ENCODE data around the gene HDLBP.
A peak's percentile ranks its signal among the peaks of the same experiment; 100 is the strongest.

Gene HDLBP

GRCh38 chr2:241257419-241258032 lies 57.9 kb downstream of the HDLBP start:
- ChIA-PET POLR2A (no interaction called here), CTCF (interaction anchor here (0.7 to 0.9 kb wide), 2 partner anchors 11 to 135 kb away, joined by 3 read pairs; no protein-coding TSS in a partner anchor)
- TF ChIP-seq, protein P1, sequence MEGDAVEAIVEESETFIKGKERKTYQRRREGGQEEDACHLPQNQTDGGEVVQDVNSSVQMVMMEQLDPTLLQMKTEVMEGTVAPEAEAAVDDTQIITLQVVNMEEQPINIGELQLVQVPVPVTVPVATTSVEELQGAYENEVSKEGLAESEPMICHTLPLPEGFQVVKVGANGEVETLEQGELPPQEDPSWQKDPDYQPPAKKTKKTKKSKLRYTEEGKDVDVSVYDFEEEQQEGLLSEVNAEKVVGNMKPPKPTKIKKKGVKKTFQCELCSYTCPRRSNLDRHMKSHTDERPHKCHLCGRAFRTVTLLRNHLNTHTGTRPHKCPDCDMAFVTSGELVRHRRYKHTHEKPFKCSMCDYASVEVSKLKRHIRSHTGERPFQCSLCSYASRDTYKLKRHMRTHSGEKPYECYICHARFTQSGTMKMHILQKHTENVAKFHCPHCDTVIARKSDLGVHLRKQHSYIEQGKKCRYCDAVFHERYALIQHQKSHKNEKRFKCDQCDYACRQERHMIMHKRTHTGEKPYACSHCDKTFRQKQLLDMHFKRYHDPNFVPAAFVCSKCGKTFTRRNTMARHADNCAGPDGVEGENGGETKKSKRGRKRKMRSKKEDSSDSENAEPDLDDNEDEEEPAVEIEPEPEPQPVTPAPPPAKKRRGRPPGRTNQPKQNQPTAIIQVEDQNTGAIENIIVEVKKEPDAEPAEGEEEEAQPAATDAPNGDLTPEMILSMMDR (IDR thresholded peaks at IDR 0.05; ENCODE audit: control extremely low read depth, extremely low read depth, low read depth, missing control alignments) = peak; percentile 23
- DNase-seq (ENCODE audit: extremely low spot score) = no peak

DNA sequence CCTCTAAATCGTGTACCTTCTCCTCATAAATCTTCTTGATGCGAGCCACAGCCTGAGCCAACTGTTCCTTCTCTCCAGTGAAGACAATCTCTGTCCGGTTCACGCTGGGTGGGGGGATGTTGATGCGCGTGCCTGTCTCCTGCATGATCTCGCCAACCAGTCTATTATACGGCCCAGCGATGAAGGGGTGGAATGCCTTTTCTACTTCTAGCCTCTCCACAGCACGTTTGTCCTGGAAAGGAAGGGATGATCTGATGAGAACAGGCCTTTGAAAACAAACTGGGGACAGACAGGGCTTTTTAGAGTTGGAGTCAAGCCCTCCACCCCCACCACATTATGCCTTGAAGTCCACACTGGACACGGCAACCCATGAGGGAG lies 59.3 kb downstream of the HDLBP start:
- no peak for DNase-seq (ENCODE audit: extremely low spot score)
- TF ChIP-seq, protein P1 (IDR thresholded peaks at IDR 0.05; ENCODE audit: control extremely low read depth, extremely low read depth, low read depth, missing control alignments) = no peak
- ChIA-PET CTCF (no interaction called here), POLR2A (no interaction called here)

DNA sequence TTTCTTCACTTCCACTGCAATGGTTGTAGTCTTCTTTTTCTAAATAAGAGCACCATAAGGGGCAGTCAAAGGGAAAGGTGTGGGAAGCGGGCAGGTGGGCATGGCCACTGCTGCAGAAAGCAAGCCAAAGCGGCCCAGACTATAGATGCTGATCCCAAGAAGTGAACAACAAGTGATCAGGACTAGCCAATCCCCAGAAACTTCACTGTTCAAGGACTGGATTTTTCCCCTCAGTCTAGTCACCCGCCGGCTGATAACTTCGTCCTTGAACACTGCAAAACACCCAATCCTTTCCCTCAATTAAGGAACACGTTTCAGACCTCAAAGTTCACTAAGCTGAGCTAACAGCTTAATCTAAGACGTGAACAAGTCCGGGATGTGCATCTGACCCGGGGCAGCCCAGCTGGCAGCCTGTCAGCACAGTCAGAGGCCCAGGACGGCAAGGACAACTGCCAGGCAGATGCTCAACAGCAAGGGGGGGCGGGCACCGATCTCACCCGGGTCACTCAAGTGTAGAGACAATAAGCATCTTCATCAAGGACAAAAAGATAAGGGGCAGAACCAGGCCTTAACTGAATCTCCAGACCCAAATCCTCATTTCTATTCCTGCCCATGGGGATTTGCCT lies 59.8 kb downstream of the HDLBP start:
- TF ChIP-seq, protein P1 (IDR thresholded peaks at IDR 0.05; ENCODE audit: control extremely low read depth, extremely low read depth, low read depth, missing control alignments) = no peak
- POLR2A ChIA-PET = no interaction called here
- CTCF ChIA-PET = interaction anchor here (1.4 kb wide), 1 partner anchor 137 kb away, joined by 4 read pairs; no protein-coding TSS in a partner anchor
- DNase-seq (ENCODE audit: extremely low spot score) = no peak

DNA sequence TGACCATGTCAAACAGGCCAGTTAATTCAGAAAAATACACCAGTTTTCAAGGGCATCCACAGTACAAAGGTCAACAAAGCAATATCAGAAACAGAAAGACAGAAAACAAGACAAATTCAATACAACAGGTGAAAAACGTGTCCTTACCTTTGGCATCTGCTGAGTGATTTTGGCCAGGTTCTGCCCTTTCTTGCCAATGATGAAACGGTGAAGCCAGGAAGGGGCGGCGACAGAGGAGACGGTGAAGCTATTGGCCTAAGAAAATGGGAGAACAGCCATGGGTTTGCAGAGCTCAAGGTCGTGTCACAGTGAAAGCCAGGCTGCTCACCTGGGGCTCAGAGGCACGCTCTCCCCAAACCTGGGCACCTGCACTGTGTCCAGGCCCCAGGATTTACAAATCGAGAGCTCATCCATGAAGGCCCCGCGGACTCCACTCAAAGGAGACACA lies 60.5 kb downstream of the HDLBP start:
- CTCF ChIA-PET = interaction anchor here (1.0 to 1.4 kb wide), 2 partner anchors 48 to 137 kb away, joined by 3 to 4 read pairs; no protein-coding TSS in a partner anchor

GRCh38 chr2:241252778-241253475 lies 62.5 kb downstream of the HDLBP start:
- CTCF ChIA-PET = interaction anchor here (0.7 to 1.6 kb wide), 2 partner anchors 11 to 12 kb away, joined by 3 read pairs; no protein-coding TSS in a partner anchor
- TF ChIP-seq, protein P1 (IDR thresholded peaks at IDR 0.05; ENCODE audit: control extremely low read depth, extremely low read depth, low read depth, missing control alignments) = no peak
- POLR2A ChIA-PET = interaction anchor here (0.6 kb wide), 2 partner anchors 12 to 22 kb away, joined by 3 read pairs; no protein-coding TSS in a partner anchor
- no peak for DNase-seq (ENCODE audit: extremely low spot score)

More for the DNA sequence above, 60.5 kb downstream of the HDLBP start:
- no peak for DNase-seq (ENCODE audit: extremely low spot score)
- POLR2A ChIA-PET = no interaction called here
- TF ChIP-seq, protein P1 (IDR thresholded peaks at IDR 0.05; ENCODE audit: control extremely low read depth, extremely low read depth, low read depth, missing control alignments) = no peak

- TF ChIP-seq, protein P1 (IDR thresholded peaks at IDR 0.05; ENCODE audit: control extremely low read depth, extremely low read depth, low read depth, missing control alignments) = no peak
- no peak for DNase-seq (ENCODE audit: extremely low spot score)
- POLR2A ChIA-PET = no interaction called here
- CTCF ChIA-PET = interaction anchor here (1.4 to 1.8 kb wide), 2 partner anchors 11 to 31 kb away, joined by 4 to 5 read pairs; no protein-coding TSS in a partner anchor
Measured at GRCh38 chr2:241249654-241250053, 65.8 kb downstream of the HDLBP start.
